ENCODE results near the gene AUNIP.

The AUNIP gene

GRCh38 chr1:25832336-25833037, 26.8 kb downstream of the AUNIP start:
- no peak for DNase-seq (ENCODE audit: extremely low read depth in 1 of 2, low read depth in 1 of 2)

DNA sequence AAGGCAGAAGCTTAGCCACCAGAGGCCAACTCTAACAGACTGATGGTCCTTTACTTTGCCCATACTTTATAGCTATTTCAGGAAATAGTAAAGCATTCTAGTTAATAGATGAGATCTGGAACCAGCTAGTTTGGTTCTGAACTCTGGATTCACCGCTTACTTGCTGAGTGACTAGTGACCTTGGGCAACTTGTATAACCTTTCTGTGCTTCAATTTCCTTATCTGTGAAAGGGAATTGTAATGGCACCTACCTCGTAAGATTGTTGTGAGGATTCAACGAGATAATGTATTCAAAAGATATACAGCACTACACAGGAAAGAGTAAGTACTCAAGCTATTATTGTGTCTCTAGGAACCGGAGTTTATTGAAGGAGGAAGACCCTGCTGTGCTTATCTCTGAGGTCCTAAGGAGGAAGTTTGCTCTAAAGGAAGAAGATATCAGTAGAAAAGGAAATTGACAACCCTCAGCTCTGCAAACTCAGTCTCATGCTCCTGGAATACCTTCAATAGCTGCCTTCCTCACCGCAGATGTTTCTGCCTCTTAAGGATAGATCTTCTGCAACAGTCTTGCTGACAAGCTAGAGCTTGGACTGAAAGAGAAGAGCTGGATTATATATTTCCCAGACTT, 27.6 kb downstream of the AUNIP start:
- no peak for DNase-seq (ENCODE audit: extremely low read depth in 1 of 2, low read depth in 1 of 2)

- DNase-seq (ENCODE audit: extremely low read depth in 1 of 2, low read depth in 1 of 2) = no peak
Measured at GRCh38 chr1:25829046-25829445, 30.2 kb downstream of the AUNIP start.

DNA sequence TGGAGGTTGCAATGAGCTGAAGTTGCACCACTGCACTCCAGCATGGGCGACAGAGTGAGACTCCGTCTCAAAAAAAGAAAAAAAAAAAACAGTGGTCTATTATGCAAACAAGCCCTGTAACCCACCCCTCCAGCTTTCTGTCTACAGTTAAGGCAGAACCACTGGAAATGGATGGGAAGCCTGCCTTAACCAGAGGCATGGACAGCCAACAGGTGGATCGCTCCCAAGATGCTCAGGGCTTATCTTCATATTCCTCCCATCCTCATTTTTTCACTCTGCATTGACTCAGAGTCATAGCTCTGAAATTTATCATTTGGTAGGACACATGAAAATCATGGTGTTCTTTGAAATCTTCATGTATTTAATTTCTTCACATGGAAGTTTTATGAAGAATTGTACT, 30.8 kb downstream of the AUNIP start:
- DNase-seq (ENCODE audit: extremely low read depth in 1 of 2, low read depth in 1 of 2) = no peak

- DNase-seq (ENCODE audit: extremely low read depth in 1 of 2, low read depth in 1 of 2) = no peak
Measured at GRCh38 chr1:25826571-25826970, 32.7 kb downstream of the AUNIP start.

DNA sequence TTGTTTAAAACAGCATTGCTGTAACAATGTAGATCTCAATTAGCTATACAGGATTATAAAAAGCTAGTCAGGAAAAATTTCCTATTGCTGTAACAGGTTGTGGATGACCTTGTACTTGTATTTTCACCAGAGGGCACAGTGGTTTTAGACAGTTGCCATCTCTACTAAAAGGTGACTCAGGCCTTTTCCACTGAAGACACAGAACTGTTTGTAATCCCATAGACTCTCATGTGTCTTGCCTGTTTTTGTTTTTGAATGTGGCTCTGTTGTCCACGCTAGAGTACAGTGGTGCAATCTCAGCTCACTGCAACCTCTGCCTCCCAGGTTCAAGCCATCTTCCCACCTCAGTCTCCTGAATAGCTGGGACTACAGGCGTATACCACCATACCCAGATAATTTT, 33.7 kb downstream of the AUNIP start:
- DNase-seq (ENCODE audit: extremely low read depth in 1 of 2, low read depth in 1 of 2) = no peak

DNA sequence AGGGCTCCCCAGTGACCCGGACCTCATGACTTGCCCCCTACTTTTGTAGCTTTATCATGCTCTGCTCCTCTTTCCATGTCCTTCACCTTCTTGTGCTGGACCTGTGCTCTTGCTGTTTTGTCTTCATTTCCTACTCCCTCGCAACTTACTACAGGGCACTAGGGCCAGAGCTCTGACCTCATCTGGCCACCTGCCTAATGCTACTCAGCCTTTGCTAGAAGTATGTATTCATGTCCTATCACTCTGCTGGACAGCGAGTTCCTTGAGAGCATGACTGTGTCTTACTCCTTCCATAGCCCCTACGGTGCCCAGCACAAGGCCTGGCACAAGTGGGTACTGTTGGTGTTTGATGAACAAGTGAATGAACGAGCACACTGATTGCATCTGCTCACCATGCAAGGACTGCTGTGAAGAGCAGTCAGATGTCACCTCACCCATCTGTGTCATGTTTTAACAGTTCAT, 37.6 kb downstream of the AUNIP start:
- DNase-seq (ENCODE audit: extremely low read depth in 1 of 2, low read depth in 1 of 2) = no peak

DNA sequence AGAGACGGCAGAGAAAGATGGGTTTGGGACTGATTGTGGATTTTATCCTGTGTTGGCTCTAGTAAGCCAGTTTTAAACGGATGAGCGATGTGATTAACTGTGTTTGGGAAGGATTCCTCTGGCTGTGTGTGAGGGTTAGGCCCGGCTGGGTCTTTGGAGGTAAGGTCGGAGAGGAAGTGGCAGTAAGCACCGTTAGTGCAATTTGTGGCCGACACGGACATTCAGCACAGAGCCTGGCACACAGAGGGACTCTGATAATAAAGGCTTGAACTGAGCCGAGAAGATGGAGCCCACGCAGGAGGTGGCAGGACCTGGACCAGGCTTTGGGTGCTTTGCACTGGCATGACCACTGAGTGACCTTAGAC, 38.2 kb downstream of the AUNIP start:
- DNase-seq (ENCODE audit: extremely low read depth in 1 of 2, low read depth in 1 of 2) = no peak

- peak; percentile 39 to 64 for DNase-seq (ENCODE audit: extremely low read depth in 1 of 2, low read depth in 1 of 2)
Measured at GRCh38 chr1:25820247-25821111, 38.8 kb downstream of the AUNIP start.

DNA sequence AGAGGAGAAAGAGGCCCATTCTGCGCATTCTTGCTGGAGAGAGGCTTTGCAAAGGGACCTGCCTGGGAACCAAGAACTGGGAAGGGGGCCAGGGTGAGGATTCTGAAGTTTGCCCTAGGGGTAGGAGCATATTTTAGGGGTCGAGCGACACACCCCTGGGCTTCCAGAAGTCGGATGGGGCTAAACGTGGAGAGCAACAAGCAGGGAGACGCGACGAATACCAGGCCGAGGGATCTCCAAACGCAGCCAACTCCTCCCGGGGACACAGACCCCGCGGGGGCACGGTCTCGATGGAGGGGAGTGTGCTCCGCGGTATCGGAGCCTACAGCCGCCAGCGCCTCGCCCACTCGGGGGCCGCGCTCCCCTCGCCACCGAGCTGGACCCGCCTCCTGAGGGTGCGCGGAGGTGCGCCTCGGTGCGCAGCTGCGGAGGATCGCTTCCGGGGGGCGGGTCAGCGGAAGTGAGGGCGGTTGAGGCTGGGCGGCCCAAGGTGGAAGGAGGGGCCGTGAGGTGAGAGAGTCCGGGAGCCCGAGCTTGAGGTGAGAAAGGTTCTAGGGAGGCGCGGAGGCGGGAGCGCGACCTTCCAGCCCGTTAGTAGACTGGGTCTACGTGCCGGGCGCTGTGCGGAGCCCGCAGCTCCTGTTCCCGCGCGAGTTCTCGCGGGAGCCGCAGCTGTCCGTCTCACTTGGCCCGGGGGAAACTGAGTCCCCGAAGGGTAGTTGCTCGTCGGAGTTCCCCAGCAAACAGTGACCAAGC, 39.6 kb downstream of the AUNIP start, which contains the start of gene MTFR1L:
MTFR1L (plus strand) TSS at position 464 of the 756 bp plus-strand sequence. CDS start 3,151 bp downstream, outside the sequence.
- peak; percentile 84 to 92 for DNase-seq (ENCODE audit: extremely low read depth in 1 of 2, low read depth in 1 of 2)

- no peak for DNase-seq (ENCODE audit: extremely low read depth in 1 of 2, low read depth in 1 of 2)
Measured at GRCh38 chr1:25818569-25818968, 40.7 kb downstream of the AUNIP start.

- DNase-seq (ENCODE audit: extremely low read depth in 1 of 2, low read depth in 1 of 2) = no peak
Measured at GRCh38 chr1:25817840-25818501, 41.3 kb downstream of the AUNIP start.

- DNase-seq (ENCODE audit: extremely low read depth in 1 of 2, low read depth in 1 of 2) = no peak
Measured at GRCh38 chr1:25816112-25816718, 43.0 kb downstream of the AUNIP start.

DNA sequence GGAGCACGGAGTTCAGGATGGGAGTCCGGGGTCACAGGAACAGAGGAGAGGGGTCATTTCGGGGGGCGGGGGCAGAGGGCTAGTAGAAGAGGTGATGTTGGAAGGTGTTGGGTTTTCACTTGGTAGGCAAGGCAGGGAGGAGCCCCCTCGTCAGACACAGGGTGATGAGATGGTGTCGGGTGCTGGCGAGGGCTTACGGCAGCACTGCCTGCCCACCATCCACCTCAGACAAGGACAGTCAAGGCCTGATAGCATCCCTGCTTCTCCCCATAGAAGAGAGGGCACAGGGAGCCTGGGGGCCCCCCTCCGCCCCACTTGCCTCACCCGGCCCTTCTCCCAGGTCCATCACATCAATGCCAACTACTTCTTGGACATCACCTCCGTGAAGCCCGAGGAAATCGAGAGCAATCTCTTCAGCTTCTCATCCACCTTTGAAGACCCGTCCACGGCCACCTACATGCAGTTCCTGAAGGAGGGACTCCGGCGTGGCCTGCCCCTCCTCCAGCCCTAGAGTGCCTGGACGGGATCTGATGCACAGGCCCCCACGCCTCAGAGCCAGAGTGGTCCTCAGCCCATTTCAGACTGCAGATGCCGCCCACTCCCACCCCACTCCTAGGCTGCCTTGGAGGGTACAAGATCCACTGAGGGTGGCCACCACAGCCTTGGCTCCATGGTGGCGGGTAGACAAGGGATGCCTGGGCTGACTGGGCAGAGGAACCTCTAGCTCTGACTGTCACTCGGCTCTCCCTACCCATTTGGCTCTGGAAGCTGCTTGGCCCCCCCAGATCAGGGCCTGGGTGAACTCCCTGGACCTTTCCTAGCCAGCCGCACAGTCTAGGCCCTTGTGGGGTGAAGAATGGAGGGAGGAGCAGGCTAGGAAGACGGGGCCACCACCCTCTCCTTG, 43.8 kb downstream of the AUNIP start:
- no peak for DNase-seq (ENCODE audit: extremely low read depth in 1 of 2, low read depth in 1 of 2)

DNA sequence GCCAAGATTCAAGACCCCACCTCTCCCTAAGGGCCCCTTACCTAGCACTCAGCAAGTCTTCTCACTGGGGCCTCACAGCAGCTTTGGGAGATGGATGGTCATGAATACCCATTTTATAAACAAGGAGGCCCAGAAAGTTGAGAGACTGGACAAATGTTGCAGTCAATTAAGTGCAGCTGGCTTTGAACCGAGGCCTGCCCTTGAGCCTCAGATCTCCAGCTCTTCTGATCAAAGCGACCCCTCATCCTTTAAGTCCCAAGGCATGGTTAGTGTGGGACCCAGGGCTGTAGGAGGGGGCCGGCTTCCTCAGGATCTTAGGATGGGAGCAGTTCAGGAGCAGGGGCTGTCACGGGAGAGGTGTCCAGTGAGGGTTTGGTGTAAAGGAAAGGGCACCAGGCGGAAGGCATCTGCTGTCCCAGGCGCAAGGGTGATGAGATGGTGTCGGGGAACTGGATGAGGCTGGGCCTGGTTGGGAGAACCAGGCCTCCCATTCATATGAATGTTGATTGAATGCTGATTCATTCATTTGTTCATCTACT, 44.6 kb downstream of the AUNIP start:
- DNase-seq (ENCODE audit: extremely low read depth in 1 of 2, low read depth in 1 of 2) = no peak

- no peak for DNase-seq (ENCODE audit: extremely low read depth in 1 of 2, low read depth in 1 of 2)
Measured at GRCh38 chr1:25813734-25814471, 45.4 kb downstream of the AUNIP start.

GRCh38 chr1:25813071-25813733, 46.1 kb downstream of the AUNIP start:
- no peak for DNase-seq (ENCODE audit: extremely low read depth in 1 of 2, low read depth in 1 of 2)

All from stimulated activated CD8-positive, alpha-beta memory T cell treated with anti-CD3 and anti-CD28 coated beads, Interleukin-7, amount 100 ng/mL, for 48 hours (primary cell).